CD8-positive, alpha-beta memory T cell (primary cell): ENCODE results near the gene LHFPL4. TPM values are rescaled to one million over a fixed set of nuclear protein-coding genes. Genes with fewer than 3 reads are reported as not detected.
A peak's percentile ranks its signal among the peaks of the same experiment; 100 is the strongest.

Experiments used
- CTCF ChIA-PET: fragments of 350-600 bp; sonication (Branson Sonifier 250); formaldehyde crosslinking; loops from one replicate; lab custom pipeline; 2021; ENCODE audit warnings: antibody characterized with exemption; lab: Charles Lee
- POLR2A ChIA-PET: fragments of 350-600 bp; sonication (Branson Sonifier 250); formaldehyde crosslinking; loops from one replicate; lab custom pipeline; 2021; ENCODE audit warnings: antibody characterized with exemption; lab: Charles Lee
- DNase-seq, 5 donors: peaks; one replicate each; pipeline versions ENCODE4 v3.0.0 to v3.0.0-alpha.2; 2020 to 2022; ENCODE audit warnings: mixed read lengths in 1 of 5
- H3K27ac ChIP-seq: one replicate; pipeline ENCODE4 v1.7.0; 2013; ENCODE audit warnings: low read depth, mild to moderate bottlenecking, low read length, moderate library complexity
- H3K27me3 ChIP-seq: 2 replicates; pipeline ENCODE4 v1.7.0; 2013; ENCODE audit warnings: low read length, mild to moderate bottlenecking; ENCODE audit not compliant: insufficient read depth, poor library complexity, severe bottlenecking
- H3K36me3 ChIP-seq: 2 replicates; pipeline ENCODE4 v1.7.0; 2013; ENCODE audit warnings: mild to moderate bottlenecking, low read length, moderate library complexity; ENCODE audit not compliant: insufficient read depth
- H3K4me1 ChIP-seq: 2 replicates; pipeline ENCODE4 v1.7.0; 2013; ENCODE audit warnings: mild to moderate bottlenecking, low read length, moderate library complexity; ENCODE audit not compliant: insufficient read depth
- H3K4me3 ChIP-seq: 2 replicates; pipeline ENCODE4 v1.7.0; 2013; ENCODE audit warnings: mild to moderate bottlenecking, low read length
- H3K9me3 ChIP-seq: 2 replicates; pipeline ENCODE4 v1.7.0; 2013; ENCODE audit warnings: mild to moderate bottlenecking, low read length
- H3K27ac Mint-ChIP-seq, 8 donors: one replicate each; pipeline ENCODE4 v1.8.0; 2020 to 2021; ENCODE audit warnings: mixed read lengths in 8 of 8, mild to moderate bottlenecking in 6 of 8, inconsistent platforms in 3 of 8, moderate library complexity in 3 of 8
- H3K27me3 Mint-ChIP-seq, 2 donors: one replicate each; pipeline ENCODE4 v1.8.0; 2020 to 2021; ENCODE audit warnings: mixed read lengths in 2 of 2, mild to moderate bottlenecking in 1 of 2, moderate library complexity in 1 of 2
- H3K36me3 Mint-ChIP-seq, 3 donors: one replicate each; pipeline ENCODE4 v1.8.0; 2020 to 2021; ENCODE audit warnings: mixed read lengths in 3 of 3, inconsistent platforms in 1 of 3, mild to moderate bottlenecking in 1 of 3
- H3K4me1 Mint-ChIP-seq, 3 donors: one replicate each; pipeline ENCODE4 v1.8.0; 2020 to 2021; ENCODE audit warnings: mixed read lengths in 3 of 3, inconsistent platforms in 1 of 3, mild to moderate bottlenecking in 1 of 3
- H3K4me3 Mint-ChIP-seq, 7 donors: one replicate each; pipeline ENCODE4 v1.8.0; 2020 to 2021; ENCODE audit warnings: mixed read lengths in 7 of 7, mild to moderate bottlenecking in 6 of 7, moderate library complexity in 4 of 7, inconsistent platforms in 2 of 7
- H3K9me3 Mint-ChIP-seq, 5 donors: one replicate each; pipeline ENCODE4 v1.8.0; 2020 to 2022; ENCODE audit warnings: mixed read lengths in 5 of 5, mild to moderate bottlenecking in 3 of 5, moderate library complexity in 2 of 5, inconsistent platforms in 1 of 5
- polyA plus RNA-seq: library from polyadenylated mRNA; unstranded; fragments of 300-500 nt; fragmentation: Illumina TruSeq; gene quantifications from one replicate; pipeline ENCODE4 v1.2.3, GENCODE V29; 2021
- total RNA-seq, 2 experiments: library from RNA; stranded (reverse); gene quantifications; one replicate each; pipeline ENCODE4 v1.2.3, GENCODE V29; 2021

Gene LHFPL4
- total and polyA plus RNA-seq, 3 experiments from 2014 or later = 0.05 TPM; not detected in 2

DNA sequence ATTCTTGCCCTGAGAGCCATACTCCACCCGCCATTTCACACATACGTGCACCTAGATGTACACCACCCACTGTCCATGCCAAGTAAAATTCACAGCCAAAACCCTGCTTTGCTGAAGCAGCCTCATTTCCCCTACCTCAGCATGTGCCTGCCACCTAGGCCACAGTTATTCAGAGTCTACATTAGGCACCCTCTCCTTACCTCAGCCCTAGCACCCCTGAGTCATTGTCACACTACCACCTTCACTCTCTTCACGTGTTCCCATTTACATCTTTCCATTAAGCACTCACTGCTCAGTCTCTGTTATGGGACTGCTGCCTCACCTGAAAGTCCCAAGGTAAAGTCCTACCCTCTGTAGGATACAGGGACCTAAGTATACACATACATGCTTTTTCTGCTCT is 86.2 kb downstream of the LHFPL4 start:
- Mint-ChIP-seq H3K27me3 (no peaks in the 10 kb centered on the region), H3K4me3 (no peak overlapping the region), H3K27ac (peak overlapping the region; percentile 23 to 73 (median 42)), H3K36me3 (peaks cover 10 to 90% (median 24%) of the 10 kb centered on the region in 3 donors), H3K9me3 (no peaks in the 10 kb centered on the region), H3K4me1 (peaks cover 3 to 12% (median 6%) of the 10 kb centered on the region in 3 donors)
- CTCF ChIA-PET = no interaction called here
- H3K27ac ChIP-seq = no peak overlapping the region
- peaks cover 75% of the 10 kb centered on the region for H3K36me3 ChIP-seq
- POLR2A ChIA-PET = no interaction called here
- DNase-seq = no peak
- H3K27me3 ChIP-seq = no peaks in the 10 kb centered on the region
- H3K4me3 ChIP-seq = no peak overlapping the region
- no peaks in the 10 kb centered on the region for H3K9me3 ChIP-seq
- no peaks in the 10 kb centered on the region for H3K4me1 ChIP-seq

DNA sequence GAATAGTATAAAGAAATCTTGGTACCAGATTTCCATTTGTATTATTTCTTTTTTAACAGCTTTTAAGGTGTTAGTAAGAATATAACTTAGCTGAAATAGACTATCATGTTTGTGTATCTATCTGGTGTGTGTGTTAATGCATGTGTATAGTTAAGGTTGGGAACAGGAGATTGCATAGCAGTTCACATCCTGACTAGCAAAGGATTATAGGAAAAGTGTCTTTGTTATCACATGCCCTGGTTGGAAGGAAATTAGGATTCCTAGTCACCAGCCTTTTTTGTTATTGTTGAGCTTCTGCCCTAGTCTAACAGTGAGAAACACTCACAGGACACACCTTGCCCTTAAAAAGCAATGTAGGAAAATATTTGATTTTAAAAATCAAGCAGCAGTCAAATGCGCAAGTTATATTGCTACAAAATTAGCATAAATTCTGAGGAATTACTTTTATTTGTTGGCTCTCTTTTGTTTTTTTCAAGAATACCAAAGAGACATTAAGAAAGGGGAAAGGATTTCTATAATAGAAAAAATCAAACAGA is 98.0 kb downstream of the LHFPL4 start:
- Histone ChIP-seq H3K9me3 (no peaks in the 10 kb centered on the region), H3K4me1 (no peaks in the 10 kb centered on the region), H3K27me3 (no peaks in the 10 kb centered on the region), H3K36me3 (peaks cover 40% of the 10 kb centered on the region), H3K27ac (no peak overlapping the region), H3K4me3 (no peak overlapping the region)
- peaks cover 15 to 23% (median 22%) of the 10 kb centered on the region in 3 donors for H3K4me1 Mint-ChIP-seq
- H3K27ac Mint-ChIP-seq = no peak overlapping the region
- H3K9me3 Mint-ChIP-seq = no peaks in the 10 kb centered on the region
- H3K27me3 Mint-ChIP-seq = no peaks in the 10 kb centered on the region
- ChIA-PET POLR2A (no interaction called here), CTCF (no interaction called here)
- DNase-seq = no peak
- no peak overlapping the region for H3K4me3 Mint-ChIP-seq
- peaks cover 0 to 68% (median 13%) of the 10 kb centered on the region in 3 donors for H3K36me3 Mint-ChIP-seq

DNA sequence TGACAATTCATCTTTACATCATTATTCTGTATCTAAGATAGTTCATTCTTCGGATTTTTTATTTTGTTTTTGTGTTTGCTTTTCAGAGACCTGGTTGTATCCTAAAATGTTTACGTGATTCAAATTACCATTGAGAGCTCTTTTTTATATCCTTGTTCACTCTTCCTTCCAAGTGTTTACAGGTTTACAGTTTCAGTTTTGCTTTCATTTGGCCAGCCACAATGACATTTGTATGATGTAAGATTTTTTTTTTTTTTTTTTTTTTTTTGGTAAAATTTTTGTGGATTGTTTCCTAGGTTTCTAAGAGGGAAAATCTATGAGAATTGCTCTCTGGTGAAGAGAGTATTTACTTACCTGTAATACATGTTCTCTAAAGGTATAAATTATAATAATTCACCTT is 101.2 kb downstream of the LHFPL4 start:
- Histone ChIP-seq H3K36me3 (peaks cover 53% of the 10 kb centered on the region), H3K27ac (no peak overlapping the region), H3K4me3 (no peak overlapping the region), H3K27me3 (no peaks in the 10 kb centered on the region), H3K4me1 (no peaks in the 10 kb centered on the region), H3K9me3 (no peaks in the 10 kb centered on the region)
- Mint-ChIP-seq H3K36me3 (peaks cover 0 to 83% (median 26%) of the 10 kb centered on the region in 3 donors), H3K9me3 (no peaks in the 10 kb centered on the region), H3K4me1 (peaks cover 21 to 44% (median 29%) of the 10 kb centered on the region in 3 donors), H3K27me3 (no peaks in the 10 kb centered on the region), H3K4me3 (peak overlapping the region in 4 of 7 donors; percentile 32 to 54 (median 46)), H3K27ac (peak overlapping the region; percentile 70 to 93 (median 88))
- CTCF ChIA-PET = no interaction called here
- peak in 1 of 5 donors; percentile 17 for DNase-seq
- POLR2A ChIA-PET = interaction anchor here (0.6 to 1.0 kb wide), 3 partner anchors 56 to 354 kb away, joined by 8 to 14 read pairs (median 13); no protein-coding TSS in a partner anchor

DNA sequence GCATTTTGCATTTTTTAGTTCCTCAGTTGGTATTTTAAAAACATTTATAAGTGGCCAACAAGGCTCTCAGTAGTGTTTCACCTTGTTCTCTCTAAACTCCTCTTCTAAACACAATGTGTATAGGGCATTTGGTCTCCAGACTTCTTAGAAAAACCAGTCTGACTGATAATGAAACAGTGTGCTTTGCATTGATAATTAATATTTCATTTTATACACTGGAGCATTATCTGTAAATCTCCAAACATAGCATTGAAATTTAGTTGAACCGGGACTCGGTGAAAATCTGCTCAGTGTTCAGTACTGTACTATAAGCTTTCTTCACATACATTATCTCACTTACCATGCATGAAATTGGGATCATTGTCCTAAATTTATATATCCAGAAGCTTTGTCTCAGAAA is 102.6 kb downstream of the LHFPL4 start:
- ChIA-PET POLR2A (no interaction called here), CTCF (no interaction called here)
- Histone ChIP-seq H3K9me3 (no peaks in the 10 kb centered on the region), H3K27me3 (no peaks in the 10 kb centered on the region), H3K4me1 (no peaks in the 10 kb centered on the region), H3K36me3 (peaks cover 53% of the 10 kb centered on the region), H3K4me3 (no peak overlapping the region), H3K27ac (no peak overlapping the region)
- Mint-ChIP-seq H3K9me3 (no peaks in the 10 kb centered on the region), H3K4me1 (peaks cover 21 to 44% (median 29%) of the 10 kb centered on the region in 3 donors), H3K4me3 (no peak overlapping the region), H3K27ac (peak overlapping the region in 4 of 8 donors; percentile 10 to 90 (median 58)), H3K27me3 (no peaks in the 10 kb centered on the region), H3K36me3 (peaks cover 0 to 86% (median 30%) of the 10 kb centered on the region in 3 donors)
- no peak for DNase-seq

DNA sequence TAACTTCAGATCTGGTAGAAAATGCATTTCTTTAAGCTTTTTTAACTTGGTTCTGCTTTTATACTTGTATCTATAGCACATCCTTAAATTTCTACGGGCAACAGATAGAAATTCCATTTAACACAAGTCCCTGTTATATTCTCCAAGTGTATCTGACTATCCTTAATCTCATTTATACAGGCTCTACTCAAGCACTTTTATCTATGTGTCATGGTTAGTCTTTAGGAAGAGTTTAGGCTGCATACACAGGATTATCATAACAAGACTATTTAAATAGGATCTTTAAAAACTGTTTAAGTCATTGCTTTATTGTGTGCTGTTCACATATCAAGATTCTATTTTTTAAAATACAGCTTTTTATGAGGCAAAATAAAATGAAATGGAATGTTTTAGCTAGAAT is 103.5 kb downstream of the LHFPL4 start:
- H3K27ac Mint-ChIP-seq = peak overlapping the region in 3 of 8 donors; percentile 18 to 63 (median 58)
- H3K4me1 Mint-ChIP-seq = peaks cover 21 to 44% (median 29%) of the 10 kb centered on the region in 3 donors
- no peaks in the 10 kb centered on the region for H3K4me1 ChIP-seq
- peaks cover 0 to 87% (median 28%) of the 10 kb centered on the region in 3 donors for H3K36me3 Mint-ChIP-seq
- ChIA-PET POLR2A (no interaction called here), CTCF (no interaction called here)
- no peaks in the 10 kb centered on the region for H3K27me3 ChIP-seq
- DNase-seq = no peak
- H3K4me3 Mint-ChIP-seq = no peak overlapping the region
- peaks cover 52% of the 10 kb centered on the region for H3K36me3 ChIP-seq
- H3K27me3 Mint-ChIP-seq = no peaks in the 10 kb centered on the region
- H3K27ac ChIP-seq = no peak overlapping the region
- no peaks in the 10 kb centered on the region for H3K9me3 Mint-ChIP-seq
- H3K4me3 ChIP-seq = no peak overlapping the region
- H3K9me3 ChIP-seq = no peaks in the 10 kb centered on the region

DNA sequence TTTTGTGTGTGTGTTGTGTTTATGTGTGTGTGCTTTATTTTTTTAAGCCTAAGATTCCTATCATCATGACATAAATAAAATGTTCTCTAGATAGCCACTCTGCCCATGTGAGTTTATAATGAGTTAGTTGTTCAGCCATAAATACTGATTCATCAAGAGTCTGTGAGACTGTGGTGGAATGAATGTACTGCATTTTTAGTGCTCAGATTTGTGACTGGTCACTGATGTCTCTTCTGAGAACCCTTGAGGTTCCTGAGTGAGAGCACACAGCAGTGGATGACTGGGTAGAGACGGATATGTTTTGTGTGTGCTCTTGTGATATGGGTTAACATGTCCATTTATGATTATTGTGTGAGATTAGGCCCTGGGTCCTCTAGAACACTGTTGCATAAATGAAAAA is 105.0 kb downstream of the LHFPL4 start:
- H3K27ac Mint-ChIP-seq = peak overlapping the region in 5 of 8 donors; percentile 17 to 72 (median 64)
- POLR2A ChIA-PET = no interaction called here
- no peaks in the 10 kb centered on the region for H3K4me1 ChIP-seq
- H3K9me3 ChIP-seq = no peaks in the 10 kb centered on the region
- peaks cover 21 to 44% (median 29%) of the 10 kb centered on the region in 3 donors for H3K4me1 Mint-ChIP-seq
- no peaks in the 10 kb centered on the region for H3K27me3 Mint-ChIP-seq
- CTCF ChIA-PET = no interaction called here
- H3K4me3 Mint-ChIP-seq = no peak overlapping the region
- no peak overlapping the region for H3K4me3 ChIP-seq
- no peaks in the 10 kb centered on the region for H3K9me3 Mint-ChIP-seq
- no peaks in the 10 kb centered on the region for H3K27me3 ChIP-seq
- no peak for DNase-seq
- H3K36me3 Mint-ChIP-seq = peaks cover 0 to 91% (median 28%) of the 10 kb centered on the region in 3 donors
- peaks cover 60% of the 10 kb centered on the region for H3K36me3 ChIP-seq
- H3K27ac ChIP-seq = no peak overlapping the region

Other genes with a start within 250 kb of the LHFPL4 start
- gene THUMPD3, start 190.8 kb downstream of the LHFPL4 start, total RNA-seq = 10 to 100 TPM; 58.4 to 58.5 TPM
- gene THUMPD3, start 190.8 kb downstream of the LHFPL4 start, polyA plus RNA-seq = 19.5 TPM
- gene SETD5, start 156.2 kb downstream of the LHFPL4 start, total RNA-seq = 10 to 100 TPM; 89.8 to 97.2 TPM
- 40.0 TPM for gene SETD5, start 156.2 kb downstream of the LHFPL4 start, polyA plus RNA-seq
- gene MTMR14, start 95.7 kb upstream of the LHFPL4 start, total RNA-seq = 10 to 100 TPM; 53.1 to 54.3 TPM
- 62.9 TPM for gene MTMR14, start 95.7 kb upstream of the LHFPL4 start, polyA plus RNA-seq
- gene CPNE9, start 150.0 kb upstream of the LHFPL4 start, total RNA-seq = under 1 TPM in 1 of 2 experiments, not detected in 1; 0.16 TPM
- gene CPNE9, start 150.0 kb upstream of the LHFPL4 start, polyA plus RNA-seq = not detected
- gene BRPF1, start 177.9 kb upstream of the LHFPL4 start, total RNA-seq = 10 to 100 TPM; 46.8 to 50.2 TPM
- gene BRPF1, start 177.9 kb upstream of the LHFPL4 start, polyA plus RNA-seq = 27.0 TPM
- gene OGG1, start 196.1 kb upstream of the LHFPL4 start, total RNA-seq = 10 to 100 TPM; 30.5 to 32.1 TPM
- gene OGG1, start 196.1 kb upstream of the LHFPL4 start, polyA plus RNA-seq = 25.8 TPM
- 10 to 100 TPM; 27.0 to 27.4 TPM for gene CAMK1, start 216.1 kb upstream of the LHFPL4 start, total RNA-seq
- gene CAMK1, start 216.1 kb upstream of the LHFPL4 start, polyA plus RNA-seq = 2.9 TPM
- gene TADA3, start 238.7 kb upstream of the LHFPL4 start, total RNA-seq = 10 to 100 TPM; 57.0 to 58.8 TPM
- 64.4 TPM for gene TADA3, start 238.7 kb upstream of the LHFPL4 start, polyA plus RNA-seq
- 100 to 1,000 TPM; 309 to 319 TPM for gene ARPC4, start 239.3 kb upstream of the LHFPL4 start, total RNA-seq
- 277 TPM for gene ARPC4, start 239.3 kb upstream of the LHFPL4 start, polyA plus RNA-seq